GM19397 (cell line): Measurements from ENCODE around the gene RNF17.

Source experiments
- ATAC-seq: cut with Tn5 transposase; IDR thresholded peaks from one replicate; pipeline ENCODE4 v1.9.1; 2021; ENCODE audit warnings: mild to moderate bottlenecking, moderate library complexity; ENCODE audit not compliant: unreplicated experiment

The RNF17 gene

DNA sequence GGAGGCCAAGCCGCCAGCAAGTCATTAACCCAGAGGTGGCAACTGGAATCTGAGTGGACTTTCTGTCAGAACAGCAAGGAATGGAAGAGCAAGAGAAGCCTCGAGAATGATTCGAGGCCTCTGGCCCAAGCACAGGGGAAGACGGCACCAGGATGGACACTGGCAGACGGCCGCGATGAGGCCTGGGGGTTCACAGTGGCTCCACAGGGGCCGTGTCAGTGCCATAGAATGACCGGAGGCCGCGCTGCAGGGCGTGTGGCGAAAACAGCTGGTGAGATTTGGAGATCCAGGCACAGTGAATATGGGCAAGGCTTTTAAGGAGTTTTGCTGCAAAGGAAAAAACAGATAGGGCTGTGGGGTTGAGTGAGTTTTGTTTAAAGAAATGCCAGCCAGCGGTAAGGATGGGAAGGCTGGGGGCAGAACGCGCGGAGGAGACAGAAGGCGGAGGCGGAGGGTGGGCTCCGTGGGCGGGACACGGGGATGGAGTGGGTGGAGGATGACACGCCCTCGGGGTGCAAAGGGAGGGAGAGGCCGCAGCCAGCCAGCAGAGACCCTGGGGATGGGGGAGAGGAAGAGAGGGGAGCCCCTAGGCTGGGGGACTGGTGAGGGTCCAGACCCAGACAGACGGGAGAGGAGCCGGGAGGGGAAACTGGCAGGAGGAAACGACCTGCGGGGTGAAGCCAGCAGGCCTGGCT lies 130.5 kb downstream of the RNF17 start:
- no peak for ATAC-seq

- ATAC-seq: no peak
Measured at GRCh38 chr13:24894972-24895300, 131.0 kb downstream of the RNF17 start.

GRCh38 chr13:24896061-24896460 lies 132.1 kb downstream of the RNF17 start:
- ATAC-seq: no peak

DNA sequence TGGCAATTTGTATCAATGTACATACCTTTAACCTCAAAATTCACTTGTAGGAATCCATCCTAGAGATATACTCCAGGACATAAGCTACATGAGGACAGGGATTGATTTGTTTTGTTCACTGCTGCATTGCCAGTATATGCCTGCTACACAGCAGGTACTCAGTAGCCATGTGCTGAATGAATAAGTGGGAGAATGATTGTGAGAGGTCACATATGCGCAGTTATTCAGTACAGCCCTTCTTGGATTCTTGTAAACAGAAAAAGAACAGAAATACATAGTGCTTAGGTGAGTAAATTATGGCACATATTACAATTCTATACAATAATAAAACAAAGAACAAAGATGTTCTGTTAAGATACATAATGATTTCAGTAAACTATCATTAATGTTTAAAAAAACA lies 133.3 kb downstream of the RNF17 start:
- no peak for ATAC-seq

DNA sequence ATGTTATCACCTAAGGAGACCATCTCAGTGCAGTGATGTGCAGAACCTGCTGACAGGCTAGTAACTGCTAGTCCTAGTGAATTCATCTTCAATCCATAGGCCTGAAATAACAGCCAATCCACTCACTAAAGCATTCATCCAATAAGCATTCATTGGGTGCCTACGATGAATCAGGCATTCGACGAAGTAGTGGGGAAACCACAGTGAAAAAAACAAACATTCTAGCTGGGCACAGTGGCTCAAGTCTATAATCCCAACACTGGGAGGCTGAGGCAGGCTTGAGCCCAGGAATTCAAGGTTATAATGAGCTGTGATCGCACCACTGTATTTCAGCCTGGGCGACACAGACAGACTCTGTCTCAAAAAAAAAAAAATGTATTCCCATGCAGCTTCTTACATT lies 135.6 kb downstream of the RNF17 start:
- no peak for ATAC-seq

GRCh38 chr13:24900507-24900906 lies 136.5 kb downstream of the RNF17 start:
- no peak for ATAC-seq

- no peak for ATAC-seq
Measured at GRCh38 chr13:24905242-24905641, 141.3 kb downstream of the RNF17 start.

GRCh38 chr13:24906268-24906667 lies 142.3 kb downstream of the RNF17 start:
- no peak for ATAC-seq

DNA sequence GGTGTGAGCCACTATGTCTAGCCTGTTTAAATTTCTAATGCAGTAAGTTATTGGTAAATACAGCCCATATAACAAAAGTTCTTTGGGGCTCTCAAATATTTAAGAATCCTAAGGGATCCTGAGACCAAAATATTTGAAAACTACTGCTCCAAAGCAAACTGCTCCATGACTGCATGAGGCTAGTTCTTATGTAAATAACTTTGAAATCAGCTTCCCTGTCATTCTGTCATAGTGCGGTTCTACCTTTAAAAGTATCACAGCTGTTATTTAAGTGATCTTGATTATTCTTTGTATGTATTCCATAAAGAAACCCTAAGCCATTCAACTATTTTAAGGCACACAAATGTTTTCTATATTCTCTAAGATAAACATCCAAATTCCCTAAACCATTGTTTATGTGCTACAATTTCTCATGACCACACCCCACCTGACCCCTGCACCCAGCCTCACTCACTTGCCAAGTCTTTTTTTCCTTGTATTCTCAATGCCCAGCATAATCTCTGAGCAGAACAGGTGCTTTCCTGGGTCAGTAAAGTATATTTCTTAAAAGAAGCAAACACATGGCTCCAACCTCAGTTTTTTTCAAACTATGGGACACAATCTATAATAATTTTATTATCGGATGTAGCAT lies 146.6 kb downstream of the RNF17 start:
- ATAC-seq: no peak

- no peak for ATAC-seq
Measured at GRCh38 chr13:24911133-24911908, 147.4 kb downstream of the RNF17 start.

GRCh38 chr13:24916464-24916863 lies 152.5 kb downstream of the RNF17 start:
- no peak for ATAC-seq

DNA sequence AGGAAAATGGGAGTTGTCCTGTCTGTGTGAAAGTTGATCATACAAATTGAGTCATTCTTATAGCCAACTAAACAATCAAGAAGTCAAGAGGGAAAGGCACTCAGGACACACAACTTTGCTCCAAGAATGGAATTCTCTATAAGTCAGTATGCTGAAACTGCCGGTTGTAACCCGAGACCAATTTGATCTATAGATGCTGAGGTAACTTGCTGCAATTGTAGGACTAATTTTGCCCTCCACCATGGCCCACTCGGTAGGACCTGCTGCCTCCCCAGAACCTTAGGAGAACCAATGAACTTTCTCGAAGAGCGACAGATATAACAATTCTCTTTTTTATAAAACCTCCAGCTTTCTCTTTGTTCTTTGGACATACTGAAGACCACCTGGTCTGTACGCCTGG lies 157.0 kb downstream of the RNF17 start:
- ATAC-seq: no peak

GRCh38 chr13:24921881-24922280 lies 157.9 kb downstream of the RNF17 start:
- ATAC-seq: no peak

DNA sequence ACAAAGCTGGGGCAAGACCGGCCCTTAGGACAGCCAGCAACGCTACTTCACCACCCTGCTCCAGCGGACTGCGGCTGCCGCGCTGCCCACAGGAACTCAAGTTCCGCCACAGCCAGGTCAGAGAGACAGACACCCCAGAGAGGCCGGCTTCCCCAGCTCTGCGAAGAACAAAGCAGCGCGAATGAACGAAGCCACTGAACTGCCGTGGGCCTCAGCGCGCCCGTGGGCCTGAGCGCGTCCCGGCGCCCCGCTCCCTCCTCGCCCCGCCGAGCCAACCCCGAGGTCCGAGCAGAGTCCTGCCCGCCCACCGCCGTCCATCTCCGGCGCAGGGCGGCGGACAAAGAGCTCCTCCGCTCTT lies 158.4 kb downstream of the RNF17 start:
- ATAC-seq: peak; percentile 35

DNA sequence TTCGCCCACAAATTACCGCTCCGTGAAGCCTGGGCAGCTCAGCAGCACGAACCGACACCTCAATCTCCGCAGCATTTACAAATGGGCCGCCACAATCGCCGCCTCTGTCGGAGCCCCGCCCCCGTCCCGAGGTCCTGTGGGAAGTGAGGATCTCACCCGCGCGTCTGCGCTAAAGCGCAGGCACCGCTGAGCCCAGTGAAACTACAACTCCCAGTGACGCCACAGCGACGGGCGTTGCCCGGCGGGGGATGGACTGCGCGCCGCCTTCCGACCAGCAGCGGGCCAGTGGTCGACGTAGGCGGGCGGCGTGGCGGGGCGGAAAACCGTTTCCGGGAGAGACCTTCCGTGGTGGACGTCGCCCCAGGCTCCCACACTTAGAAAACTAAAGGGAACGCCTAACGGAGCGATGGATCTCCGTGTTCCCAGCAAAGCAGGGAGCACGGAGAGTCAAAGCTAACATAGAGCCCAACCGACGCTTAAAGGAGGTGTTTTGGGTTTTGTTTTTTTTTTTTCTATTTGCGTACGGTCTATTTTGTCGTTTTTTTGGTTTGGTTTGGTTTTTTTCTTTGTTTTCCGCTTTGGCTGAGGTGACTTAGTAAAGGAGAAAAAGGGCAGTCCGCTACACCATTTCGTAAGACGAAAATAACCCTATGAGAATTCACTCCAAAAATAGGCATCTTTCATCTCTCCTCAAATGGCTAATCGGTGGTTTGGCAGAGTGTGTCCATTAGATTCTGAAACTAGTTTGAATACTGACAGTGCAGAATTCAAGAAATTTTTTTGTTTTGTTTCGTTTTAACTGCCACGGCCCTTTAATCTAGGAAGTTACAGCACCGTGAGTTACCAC lies 159.0 kb downstream of the RNF17 start:
- ATAC-seq: peak; percentile 95

DNA sequence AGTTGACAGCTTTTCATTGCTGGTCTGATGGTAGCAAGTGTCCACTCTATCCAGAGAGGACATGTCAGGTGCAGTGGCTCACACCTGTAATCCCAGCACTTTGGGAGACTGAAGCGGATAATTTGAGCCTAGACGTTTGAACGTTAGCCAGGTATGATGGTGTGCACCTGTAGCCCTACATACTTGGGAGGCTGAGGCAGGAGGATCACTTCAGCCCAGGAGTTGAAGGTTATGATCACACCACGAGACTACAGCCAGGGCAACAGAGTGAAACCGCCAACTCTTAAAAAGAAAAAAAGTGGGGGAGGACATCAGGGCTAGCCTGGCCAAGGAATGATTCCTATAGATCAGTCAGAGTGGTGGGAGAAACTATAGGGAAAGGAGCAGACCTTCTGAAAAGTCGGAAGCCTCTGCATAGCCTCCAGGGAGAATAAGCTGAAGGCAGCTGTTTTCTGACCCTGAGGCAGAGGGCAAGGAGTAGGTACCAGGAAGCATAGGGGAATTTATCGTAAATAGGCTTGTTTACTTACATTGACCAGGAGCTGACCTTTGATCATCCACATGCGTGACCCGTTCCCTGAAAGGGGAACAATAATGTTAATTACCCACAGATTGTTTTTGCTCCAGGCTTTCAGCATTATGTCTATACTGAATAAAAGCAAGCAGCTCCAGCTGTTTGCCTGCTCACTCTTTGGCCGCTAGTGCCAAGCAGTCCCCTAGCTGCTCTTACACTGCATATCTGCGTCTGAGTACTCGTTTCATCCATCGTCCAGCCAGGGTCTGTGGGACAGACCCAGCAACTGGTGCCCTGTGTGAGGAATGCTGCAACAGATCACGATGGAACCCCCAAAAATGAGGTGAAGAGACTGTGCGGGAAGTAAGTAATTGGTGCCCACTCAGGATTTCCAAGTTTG lies 161.6 kb downstream of the RNF17 start:
- ATAC-seq: no peak

DNA sequence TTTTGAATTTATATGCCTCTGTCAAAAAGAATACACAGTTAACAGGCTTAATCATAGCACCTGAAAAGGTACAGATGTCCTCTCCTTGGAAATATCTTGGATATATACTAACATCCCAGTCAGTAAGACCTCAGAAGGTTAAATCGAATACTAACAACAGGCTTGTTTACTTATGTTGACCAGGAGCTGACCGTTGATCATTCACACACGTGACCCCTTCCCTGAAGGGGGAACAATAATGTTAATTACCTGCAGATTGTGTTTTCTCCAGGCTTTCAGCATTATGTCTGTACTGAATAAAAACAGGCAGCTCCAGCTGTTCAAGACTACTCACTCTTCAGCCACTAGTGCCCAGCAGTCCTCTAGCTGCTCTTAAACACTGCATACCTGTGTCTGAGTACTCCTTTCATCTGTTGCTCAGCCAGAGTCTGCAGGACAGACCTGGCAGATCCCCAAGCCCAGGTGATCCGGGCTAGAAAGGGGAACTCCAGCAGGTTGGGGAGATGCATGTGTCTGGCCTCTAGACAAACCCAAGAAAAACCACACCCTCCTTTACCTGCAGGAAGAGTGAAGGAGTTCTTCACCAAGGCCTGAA lies 163.9 kb downstream of the RNF17 start:
- ATAC-seq: no peak

DNA sequence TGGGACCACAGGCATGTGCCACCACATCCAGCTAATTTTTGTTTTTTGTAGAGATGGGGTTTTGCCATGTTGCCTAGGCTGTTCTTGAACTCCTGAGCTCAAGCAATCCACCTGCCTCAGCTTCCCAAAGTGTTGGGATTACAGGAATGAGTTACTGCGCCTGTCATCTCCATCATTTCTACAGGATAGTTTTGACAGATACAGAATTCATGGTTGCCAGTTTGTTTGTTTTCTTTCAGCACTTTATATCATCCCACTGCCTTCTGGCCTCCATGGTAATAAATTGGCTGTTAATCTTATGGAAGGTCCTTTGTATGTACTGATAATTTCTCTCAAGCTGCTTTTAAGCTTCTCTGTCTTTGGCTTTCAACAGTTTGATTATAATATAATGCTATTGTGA lies 165.2 kb downstream of the RNF17 start:
- no peak for ATAC-seq
